Suprapubic skin (tissue), 4 donors: ENCODE results near the gene ZMIZ2. TPM values are rescaled to one million over a fixed set of nuclear protein-coding genes. Genes with fewer than 3 reads are reported as not detected.

Source experiments
- DNase-seq, 2 donors: peaks; one replicate each; pipeline ENCODE4 v3.0.0-alpha.2; 2019; ENCODE audit warnings: low spot score in 2 of 2
- H3K27ac ChIP-seq: fragments of 200-600 bp; sonication (generic); one replicate; pipeline ENCODE4 v1.5.1; 2019
- H3K27me3 ChIP-seq: fragments of 200-600 bp; sonication (generic); one replicate; pipeline ENCODE4 v1.5.1; 2019
- H3K36me3 ChIP-seq: fragments of 200-600 bp; sonication (generic); one replicate; pipeline ENCODE4 v1.5.1; 2019
- H3K4me1 ChIP-seq: fragments of 200-600 bp; sonication (generic); one replicate; pipeline ENCODE4 v1.5.1; 2019
- H3K4me3 ChIP-seq: fragments of 200-600 bp; sonication (generic); one replicate; pipeline ENCODE4 v1.5.1; 2019; ENCODE audit warnings: mild to moderate bottlenecking
- H3K9me3 ChIP-seq: fragments of 200-600 bp; sonication (generic); one replicate; pipeline ENCODE4 v1.5.1; 2019
- EP300 ChIP-seq: sonication (generic); formaldehyde crosslinking; IDR thresholded peaks from one replicate; pipeline ENCODE4 v1.6.1; 2017; ENCODE audit warnings: antibody characterized with exemption
- POLR2A ChIP-seq, 2 donors: fragments of 450-650 bp; IDR thresholded peaks; one replicate each; pipeline ENCODE4 v1.6.1; 2017; ENCODE audit warnings: antibody characterized with exemption in 2 of 2, mild to moderate bottlenecking in 2 of 2, moderate library complexity in 2 of 2
- POLR2AphosphoS5 ChIP-seq, 3 donors: sonication (generic); formaldehyde crosslinking; IDR thresholded peaks; one replicate each; pipeline ENCODE4 v1.6.1; 2017; ENCODE audit warnings: antibody characterized with exemption in 3 of 3
- WGBS: methylation state at CpG from one replicate; pipeline ENCODE4 v1.1.5; 2018; 5-methylcytosine and 5-hydroxymethylcytosine counted together
- total RNA-seq, 4 donors: library from RNA; depleted of rRNA; stranded (reverse); fragments of >200 nt; gene quantifications; one replicate each; pipeline ENCODE4 v1.1.0, GENCODE V29; 2016
- TF ChIP-seq, protein P1 (sequence below), 2 donors: fragments of 200-600 bp in 1 of 2; fragments of 450-650 bp in 1 of 2; sonication (generic) in 1 of 2; IDR thresholded peaks; one replicate each; pipeline ENCODE4 v1.5.1; 2016 to 2019; ENCODE audit warnings: antibody characterized with exemption in 2 of 2, mild to moderate bottlenecking in 1 of 2, moderate library complexity in 1 of 2

ZMIZ2 gene
- total RNA-seq, 4 donors from 2014 or later = 26.4 to 97.8 (median 38.4) TPM

DNA sequence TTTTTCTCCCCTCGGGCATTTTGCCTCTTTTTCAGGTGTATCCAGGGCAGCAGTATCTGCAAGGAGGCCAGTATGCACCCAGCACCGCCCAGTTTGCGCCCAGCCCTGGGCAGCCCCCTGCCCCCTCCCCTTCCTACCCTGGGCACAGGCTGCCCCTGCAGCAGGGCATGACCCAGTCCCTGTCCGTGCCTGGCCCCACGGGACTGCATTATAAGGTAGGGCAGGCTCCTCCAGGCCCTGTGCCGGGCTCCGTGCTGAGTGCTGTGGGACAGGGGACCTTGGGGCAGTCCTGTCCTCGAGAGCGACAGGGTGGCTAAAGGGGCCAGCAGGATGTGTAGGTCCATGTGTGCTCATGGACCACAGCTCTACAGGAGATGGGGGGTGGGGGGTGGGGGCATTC lies 10.6 kb downstream of the ZMIZ2 start:
- Histone ChIP-seq H3K36me3 (peaks cover 65% of the 10 kb centered on the region), H3K4me1 (peaks cover 52% of the 10 kb centered on the region)
- 98% methylated on average over 5 of the region's 9 CpGs for WGBS

DNA sequence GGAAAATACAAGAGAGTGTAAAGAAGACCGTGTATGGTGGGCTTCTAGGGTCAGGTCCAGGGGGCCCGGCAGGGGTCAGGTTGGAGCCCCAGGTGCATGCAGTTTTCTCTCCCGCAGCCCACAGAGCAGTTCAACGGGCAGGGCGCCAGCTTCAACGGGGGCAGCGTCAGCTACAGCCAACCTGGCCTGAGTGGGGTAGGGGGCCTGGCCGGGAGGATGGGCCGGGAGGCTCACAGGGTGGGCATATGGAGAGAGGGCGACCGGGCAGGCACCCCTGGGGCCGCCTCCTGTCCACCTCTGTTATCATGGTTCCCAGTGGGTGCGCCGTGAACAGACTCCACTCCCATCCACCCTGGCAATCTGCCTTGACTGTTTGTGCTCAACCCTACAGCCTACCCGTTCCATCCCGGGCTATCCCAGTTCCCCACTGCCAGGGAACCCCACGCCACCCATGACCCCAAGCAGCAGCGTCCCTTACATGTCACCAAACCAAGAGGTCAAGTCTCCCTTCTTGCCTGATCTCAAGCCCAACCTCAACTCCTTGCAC lies 11.5 kb downstream of the ZMIZ2 start:
- Histone ChIP-seq H3K4me1 (peaks cover 47% of the 10 kb centered on the region), H3K36me3 (peaks cover 74% of the 10 kb centered on the region), H3K27me3 (no peaks in the 10 kb centered on the region), H3K4me3 (no peak overlapping the region), H3K9me3 (no peaks in the 10 kb centered on the region), H3K27ac (no peak overlapping the region)
- DNase-seq = no peak
- 85% methylated on average over 16 of the region's 18 CpGs for WGBS
- no peak for TF ChIP-seq POLR2A (IDR thresholded peaks at IDR 0.05)
- TF ChIP-seq POLR2AphosphoS5 (IDR thresholded peaks at IDR 0.05) = no peak
- TF ChIP-seq, protein P1, sequence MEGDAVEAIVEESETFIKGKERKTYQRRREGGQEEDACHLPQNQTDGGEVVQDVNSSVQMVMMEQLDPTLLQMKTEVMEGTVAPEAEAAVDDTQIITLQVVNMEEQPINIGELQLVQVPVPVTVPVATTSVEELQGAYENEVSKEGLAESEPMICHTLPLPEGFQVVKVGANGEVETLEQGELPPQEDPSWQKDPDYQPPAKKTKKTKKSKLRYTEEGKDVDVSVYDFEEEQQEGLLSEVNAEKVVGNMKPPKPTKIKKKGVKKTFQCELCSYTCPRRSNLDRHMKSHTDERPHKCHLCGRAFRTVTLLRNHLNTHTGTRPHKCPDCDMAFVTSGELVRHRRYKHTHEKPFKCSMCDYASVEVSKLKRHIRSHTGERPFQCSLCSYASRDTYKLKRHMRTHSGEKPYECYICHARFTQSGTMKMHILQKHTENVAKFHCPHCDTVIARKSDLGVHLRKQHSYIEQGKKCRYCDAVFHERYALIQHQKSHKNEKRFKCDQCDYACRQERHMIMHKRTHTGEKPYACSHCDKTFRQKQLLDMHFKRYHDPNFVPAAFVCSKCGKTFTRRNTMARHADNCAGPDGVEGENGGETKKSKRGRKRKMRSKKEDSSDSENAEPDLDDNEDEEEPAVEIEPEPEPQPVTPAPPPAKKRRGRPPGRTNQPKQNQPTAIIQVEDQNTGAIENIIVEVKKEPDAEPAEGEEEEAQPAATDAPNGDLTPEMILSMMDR (IDR thresholded peaks at IDR 0.05) = no peak
- TF ChIP-seq EP300 = no peak

More for the DNA sequence above, 10.6 kb downstream of the ZMIZ2 start:
- no peak overlapping the region for H3K4me3 ChIP-seq
- H3K27me3 ChIP-seq = no peaks in the 10 kb centered on the region
- no peak for DNase-seq
- H3K9me3 ChIP-seq = no peaks in the 10 kb centered on the region
- H3K27ac ChIP-seq = no peak overlapping the region
- TF ChIP-seq POLR2AphosphoS5 (IDR thresholded peaks at IDR 0.05) = no peak

DNA sequence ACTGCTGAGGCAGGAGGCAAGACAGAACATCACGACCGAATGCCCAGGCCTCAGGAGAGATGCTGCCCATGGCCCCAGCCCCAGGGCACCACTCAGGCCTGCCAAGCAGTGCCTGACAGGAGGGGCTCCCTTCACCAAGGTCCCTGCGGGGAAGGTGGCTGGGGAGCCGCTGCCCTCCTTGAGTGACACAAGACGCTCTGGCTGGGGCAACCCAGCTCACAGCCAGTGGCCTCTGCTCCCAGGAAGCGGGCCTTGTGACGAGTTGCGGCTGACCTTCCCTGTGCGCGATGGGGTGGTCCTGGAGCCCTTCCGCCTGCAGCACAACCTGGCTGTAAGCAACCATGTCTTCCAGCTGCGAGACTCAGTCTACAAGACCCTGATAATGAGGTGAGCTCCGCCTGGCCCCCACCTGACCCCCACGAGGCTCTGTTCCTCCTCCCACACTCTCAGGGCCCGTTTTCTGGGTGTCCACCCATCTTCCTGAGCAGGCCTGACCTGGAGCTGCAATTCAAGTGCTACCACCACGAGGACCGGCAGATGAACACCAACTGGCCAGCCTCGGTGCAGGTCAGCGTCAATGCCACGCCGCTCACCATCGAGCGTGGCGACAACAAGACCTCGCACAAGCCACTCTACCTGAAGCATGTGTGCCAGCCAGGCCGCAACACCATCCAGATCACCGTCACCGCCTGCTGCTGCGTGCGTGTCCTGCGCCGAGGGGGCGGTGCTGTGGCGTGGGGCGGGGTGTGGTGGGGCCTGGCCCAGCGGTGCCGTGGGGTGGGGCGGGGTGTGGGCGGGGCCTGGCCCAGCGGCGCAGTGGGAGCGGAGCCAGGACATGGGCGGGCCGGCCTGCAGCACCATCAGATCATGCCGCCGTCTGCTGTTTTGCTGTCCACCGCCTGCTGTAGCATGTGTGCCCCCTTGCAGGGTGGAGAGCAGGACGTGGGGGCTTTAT lies 12.8 kb downstream of the ZMIZ2 start:
- H3K4me3 ChIP-seq = no peak overlapping the region
- no peaks in the 10 kb centered on the region for H3K9me3 ChIP-seq
- no peaks in the 10 kb centered on the region for H3K27me3 ChIP-seq
- DNase-seq = no peak
- WGBS = 49% methylated on average over 17 of the region's 48 CpGs
- H3K4me1 ChIP-seq = peaks cover 34% of the 10 kb centered on the region
- peaks cover 87% of the 10 kb centered on the region for H3K36me3 ChIP-seq
- H3K27ac ChIP-seq = peak overlapping the region; percentile 61
- TF ChIP-seq POLR2AphosphoS5 (IDR thresholded peaks at IDR 0.05) (no peak), EP300 (no peak), POLR2A (IDR thresholded peaks at IDR 0.05) (no peak)
- TF ChIP-seq, protein P1 (IDR thresholded peaks at IDR 0.05) = no peak

DNA sequence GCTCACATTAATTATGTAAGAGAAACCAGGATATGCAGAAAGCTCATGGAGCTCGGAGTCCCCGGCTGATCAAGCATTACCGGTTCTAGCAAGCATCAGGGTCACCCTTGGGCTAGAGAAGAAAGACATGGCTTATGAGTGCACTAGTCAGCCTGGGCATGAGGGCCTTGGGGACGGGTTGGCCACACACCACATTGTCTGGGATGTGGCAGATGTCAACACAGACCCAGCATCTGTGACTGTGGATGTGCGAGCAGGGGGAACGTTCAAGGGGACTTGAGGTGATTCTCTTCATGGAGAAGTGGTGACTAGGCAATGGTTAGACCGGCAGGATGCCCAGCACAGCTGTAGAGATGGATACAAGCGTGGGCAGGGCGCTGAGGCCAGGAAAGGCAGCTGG lies 13.7 kb downstream of the ZMIZ2 start:
- Histone ChIP-seq H3K4me3 (no peak overlapping the region), H3K9me3 (no peaks in the 10 kb centered on the region), H3K27ac (peak overlapping the region; percentile 61), H3K36me3 (peaks cover 90% of the 10 kb centered on the region), H3K4me1 (peaks cover 26% of the 10 kb centered on the region), H3K27me3 (no peaks in the 10 kb centered on the region)
- DNase-seq = no peak
- TF ChIP-seq, protein P1 (IDR thresholded peaks at IDR 0.05) = no peak
- TF ChIP-seq POLR2A (IDR thresholded peaks at IDR 0.05) = no peak
- TF ChIP-seq POLR2AphosphoS5 (IDR thresholded peaks at IDR 0.05) = no peak
- TF ChIP-seq EP300 = no peak
- 69% methylated on average over 9 of the region's 9 CpGs for WGBS

DNA sequence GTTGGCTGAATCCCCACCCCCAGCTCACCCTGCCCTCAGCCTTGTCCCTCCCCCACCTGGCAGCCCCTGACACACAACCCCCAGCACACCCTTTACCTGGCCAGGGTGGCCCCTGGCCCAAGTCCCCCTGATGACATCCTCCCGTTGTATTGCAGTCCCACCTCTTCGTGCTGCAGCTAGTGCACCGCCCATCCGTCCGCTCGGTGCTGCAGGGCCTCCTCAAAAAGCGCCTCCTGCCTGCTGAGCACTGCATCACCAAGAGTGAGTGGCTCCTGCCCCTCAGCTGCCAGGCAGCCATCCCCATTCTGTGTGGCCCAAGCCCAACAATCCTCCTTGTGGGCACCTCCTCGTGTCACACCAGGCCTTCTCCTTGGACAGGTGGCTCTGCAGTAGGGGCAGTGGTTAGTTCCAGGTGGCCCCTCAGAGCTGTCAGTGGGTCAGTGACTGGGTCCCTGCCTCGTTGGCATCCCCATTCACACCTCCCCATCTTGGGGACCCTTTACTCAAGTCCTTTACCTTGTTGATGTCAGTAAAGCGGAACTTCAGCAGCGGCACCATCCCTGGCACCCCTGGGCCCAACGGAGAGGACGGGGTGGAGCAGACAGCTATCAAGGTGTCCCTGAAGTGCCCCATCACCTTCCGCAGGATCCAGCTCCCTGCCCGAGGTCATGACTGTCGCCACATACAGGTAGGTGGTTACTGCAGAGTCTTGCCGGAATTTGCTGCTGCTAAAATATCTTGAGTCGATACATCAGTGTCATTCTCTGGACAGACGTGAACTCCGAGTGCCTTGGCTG lies 14.3 kb downstream of the ZMIZ2 start:
- Histone ChIP-seq H3K4me1 (peaks cover 26% of the 10 kb centered on the region), H3K4me3 (no peak overlapping the region), H3K27ac (peak overlapping the region; percentile 61), H3K27me3 (no peaks in the 10 kb centered on the region), H3K36me3 (peaks cover 88% of the 10 kb centered on the region), H3K9me3 (no peaks in the 10 kb centered on the region)
- no peak for TF ChIP-seq POLR2A (IDR thresholded peaks at IDR 0.05)
- TF ChIP-seq POLR2AphosphoS5 (IDR thresholded peaks at IDR 0.05) = no peak
- no peak for TF ChIP-seq EP300
- TF ChIP-seq, protein P1 (IDR thresholded peaks at IDR 0.05) = no peak
- 93% methylated on average over 16 of the region's 20 CpGs for WGBS
- no peak for DNase-seq
